ENCODE results near the gene SESN3. TPM values are rescaled to one million over a fixed set of nuclear protein-coding genes. Genes with fewer than 3 reads are reported as not detected.

SESN3 gene
- total RNA-seq, 4 donors from 2014 or later, result 15.4 to 54.6 (median 32.0) TPM

GRCh38 chr11:95128602-95129001, 102.4 kb downstream of the SESN3 start:
- TF ChIP-seq CTCF (IDR thresholded peaks at IDR 0.05; ENCODE audit: low read depth), result no peak

GRCh38 chr11:95123556-95123955, 107.4 kb downstream of the SESN3 start:
- no peak for TF ChIP-seq CTCF (IDR thresholded peaks at IDR 0.05; ENCODE audit: low read depth)

- TF ChIP-seq CTCF (IDR thresholded peaks at IDR 0.05; ENCODE audit: low read depth), result no peak
Observed at GRCh38 chr11:95121698-95122097, 109.3 kb downstream of the SESN3 start.

GRCh38 chr11:95119361-95120060, 111.5 kb downstream of the SESN3 start:
- TF ChIP-seq CTCF (IDR thresholded peaks at IDR 0.05; ENCODE audit: low read depth), result no peak

GRCh38 chr11:95115597-95115996, 115.4 kb downstream of the SESN3 start:
- no peak for TF ChIP-seq CTCF (IDR thresholded peaks at IDR 0.05; ENCODE audit: low read depth)

Other genes starting within 250 kb of the SESN3 start
- gene KDM4E, start 205.9 kb downstream of the SESN3 start, total RNA-seq, result not detected
- not detected for gene KDM4F, start 181.8 kb downstream of the SESN3 start, total RNA-seq
- 10 to 100 TPM; 25.8 to 33.7 (median 28.3) TPM for gene SRSF8, start 164.3 kb downstream of the SESN3 start, total RNA-seq
- 10 to 100 TPM; 22.8 to 33.7 (median 26.3) TPM for gene ENDOD1, start 141.4 kb downstream of the SESN3 start, total RNA-seq

All from subcutaneous adipose tissue (tissue), 4 donors.